Adrenal gland (tissue), 12 donors: ENCODE data around the gene PGS1. TPM values are rescaled to one million over a fixed set of nuclear protein-coding genes. Genes with fewer than 3 reads are reported as not detected.

Source experiments
- DNase-seq, 7 donors: peaks; one replicate each; pipeline ENCODE4 v3.0.0-alpha.2; 2019 to 2020
- H3K27ac ChIP-seq, 5 donors: fragments of 200-600 bp; sonication (generic) in 4 of 5; 1 replicate in 3 of 5; 2 replicates in 2 of 5; pipeline versions ENCODE4 v1.5.1 to v1.8.0; 2016 to 2020; ENCODE audit warnings: mild to moderate bottlenecking in 1 of 5
- H3K27me3 ChIP-seq: fragments of 200-600 bp; 2 replicates; pipeline ENCODE4 v1.8.0; 2021
- H3K36me3 ChIP-seq, 2 donors: fragments of 200-600 bp; replicated peaks in 1 of 2; 1 replicate in 1 of 2; 2 replicates in 1 of 2; pipeline versions ENCODE4 v1.5.1 to v1.8.0; 2018 to 2022
- H3K4me1 ChIP-seq, 2 donors: fragments of 200-600 bp; replicated peaks in 1 of 2; 1 replicate in 1 of 2; 2 replicates in 1 of 2; pipeline versions ENCODE4 v1.5.1 to v1.8.0; 2018 to 2021
- H3K4me3 ChIP-seq, 4 donors: fragments of 200-600 bp; sonication (generic) in 3 of 4; one replicate each; pipeline ENCODE4 v1.5.1; 2016 to 2018
- H3K9me3 ChIP-seq, 3 donors: fragments of 200-600 bp; sonication (generic) in 1 of 3; replicated peaks in 1 of 3; 1 replicate in 2 of 3; 2 replicates in 1 of 3; pipeline versions ENCODE4 v1.5.1 to v1.8.0; 2016 to 2021
- POLR2A ChIP-seq, 2 donors: fragments of 450-650 bp; IDR thresholded peaks; one replicate each; pipeline ENCODE4 v1.6.1; 2017; ENCODE audit warnings: antibody characterized with exemption in 2 of 2, mild to moderate bottlenecking in 2 of 2, moderate library complexity in 1 of 2
- WGBS, 4 donors: extraction: QIAGEN DNeasy Blood & Tissue Kit in 2 of 4; methylation state at CpG; one replicate each; pipeline versions ENCODE4 v1.1.5 to v1.1.7; 2013 to 2017; 5-methylcytosine and 5-hydroxymethylcytosine counted together
- intact Hi-C, 2 donors: fragments of 100-400 bp; cut with DNase I; formaldehyde crosslinking; loops; one replicate each; pipeline versions ENCODE4 v1.14.1 to v1.15.0; 2022 to 2023
- polyA plus RNA-seq, 3 donors: library from polyadenylated mRNA; stranded (reverse); fragments of 200-250 nt in 2 of 3; fragments of 350-450 nt in 1 of 3; fragmentation: Illumina TruSeq in 1 of 3; extraction: RNeasy Lipid Tissue Mini Kit (QIAGEN cat#74804) in 1 of 3; gene quantifications; one replicate each; pipeline ENCODE4 v1.2.3, GENCODE V29; 2013 to 2014
- total RNA-seq, 9 donors: library from RNA; depleted of rRNA in 4 of 9; stranded (reverse); fragments of >200 nt in 4 of 9; fragments of 120-200 nt in 1 of 9; fragmentation: NEBNext Ultra II Directional in 1 of 9; extraction: Animal tissue kit (Norgen Biotek cat#: 25700) in 1 of 9; gene quantifications; one replicate each; pipeline versions ENCODE4 v1.1.0 to v1.2.4, GENCODE V29; 2013 to 2023
- TF ChIP-seq, protein P1 (sequence below), 6 experiments: fragments of 450-650 bp in 4 of 6; fragments of 200-600 bp in 2 of 6; sonication (generic) in 1 of 6; IDR thresholded peaks; 1 replicate in 5 of 6; 2 replicates in 1 of 6; pipeline versions ENCODE4 v1.5.1 to v1.8.0; 2016 to 2021; ENCODE audit warnings: antibody characterized with exemption in 6 of 6, mild to moderate bottlenecking in 2 of 6, moderate library complexity in 1 of 6
- donor health status: healthy with polysubstance abuse.
- donor health status: Bipolar disorder and iron deficiency.
- donor health status: DM: yes; HTN: yes; CAD: no.
- donor health status: DM: no; HTN: no; CAD: no.
- donor health status: DM: no; HTN: no; CAD: no.
- donor health status: DM: yes; HTN: yes; CAD: no.

PGS1 gene
- total and polyA plus RNA-seq, 12 donors, result 11.9 to 64.5 (median 31.0) TPM

DNA sequence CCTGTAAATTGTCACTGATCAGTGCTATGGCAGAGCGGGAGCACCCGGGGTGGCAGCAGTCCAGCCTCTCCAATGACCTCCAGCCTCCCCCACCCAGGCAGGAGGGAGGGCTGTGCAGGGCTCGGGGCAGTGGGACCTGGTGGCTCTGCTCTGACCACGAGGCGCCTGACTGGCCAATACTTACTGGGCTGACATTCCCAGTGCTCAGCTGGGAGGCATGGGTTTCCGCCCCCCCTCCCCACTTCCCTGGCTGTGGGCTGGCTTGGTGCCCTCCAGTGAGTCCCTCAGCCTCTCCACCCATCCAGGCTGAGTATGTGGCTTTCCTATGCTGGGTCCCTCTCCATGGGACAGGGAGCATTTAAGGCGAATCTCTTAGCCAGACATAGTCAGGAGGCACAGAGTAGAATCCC lies 21.3 kb upstream of the PGS1 start:
- Histone ChIP-seq H3K27me3 (no peaks in the 10 kb centered on the region), H3K4me3 (peak overlapping the region in 1 of 4 donors; percentile 96), H3K36me3 (peaks cover 0 to 22% of the 10 kb centered on the region in 2 donors), H3K9me3 (no peaks in the 10 kb centered on the region), H3K4me1 (peaks cover 22 to 60% of the 10 kb centered on the region in 2 donors), H3K27ac (peak overlapping the region in 2 of 5 donors; percentile 94 to 95)
- DNase-seq, result peak in 6 of 7 donors; percentile 57 to 89 (median 78)
- TF ChIP-seq, protein P1, sequence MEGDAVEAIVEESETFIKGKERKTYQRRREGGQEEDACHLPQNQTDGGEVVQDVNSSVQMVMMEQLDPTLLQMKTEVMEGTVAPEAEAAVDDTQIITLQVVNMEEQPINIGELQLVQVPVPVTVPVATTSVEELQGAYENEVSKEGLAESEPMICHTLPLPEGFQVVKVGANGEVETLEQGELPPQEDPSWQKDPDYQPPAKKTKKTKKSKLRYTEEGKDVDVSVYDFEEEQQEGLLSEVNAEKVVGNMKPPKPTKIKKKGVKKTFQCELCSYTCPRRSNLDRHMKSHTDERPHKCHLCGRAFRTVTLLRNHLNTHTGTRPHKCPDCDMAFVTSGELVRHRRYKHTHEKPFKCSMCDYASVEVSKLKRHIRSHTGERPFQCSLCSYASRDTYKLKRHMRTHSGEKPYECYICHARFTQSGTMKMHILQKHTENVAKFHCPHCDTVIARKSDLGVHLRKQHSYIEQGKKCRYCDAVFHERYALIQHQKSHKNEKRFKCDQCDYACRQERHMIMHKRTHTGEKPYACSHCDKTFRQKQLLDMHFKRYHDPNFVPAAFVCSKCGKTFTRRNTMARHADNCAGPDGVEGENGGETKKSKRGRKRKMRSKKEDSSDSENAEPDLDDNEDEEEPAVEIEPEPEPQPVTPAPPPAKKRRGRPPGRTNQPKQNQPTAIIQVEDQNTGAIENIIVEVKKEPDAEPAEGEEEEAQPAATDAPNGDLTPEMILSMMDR (IDR thresholded peaks at IDR 0.05), result no peak
- no peak for TF ChIP-seq POLR2A (IDR thresholded peaks at IDR 0.05)
- intact Hi-C loops, result no loop called here
- 22 to 44% (median 33%) methylated on average over 2 to 7 of the region's 7 CpGs for WGBS, 4 donors

DNA sequence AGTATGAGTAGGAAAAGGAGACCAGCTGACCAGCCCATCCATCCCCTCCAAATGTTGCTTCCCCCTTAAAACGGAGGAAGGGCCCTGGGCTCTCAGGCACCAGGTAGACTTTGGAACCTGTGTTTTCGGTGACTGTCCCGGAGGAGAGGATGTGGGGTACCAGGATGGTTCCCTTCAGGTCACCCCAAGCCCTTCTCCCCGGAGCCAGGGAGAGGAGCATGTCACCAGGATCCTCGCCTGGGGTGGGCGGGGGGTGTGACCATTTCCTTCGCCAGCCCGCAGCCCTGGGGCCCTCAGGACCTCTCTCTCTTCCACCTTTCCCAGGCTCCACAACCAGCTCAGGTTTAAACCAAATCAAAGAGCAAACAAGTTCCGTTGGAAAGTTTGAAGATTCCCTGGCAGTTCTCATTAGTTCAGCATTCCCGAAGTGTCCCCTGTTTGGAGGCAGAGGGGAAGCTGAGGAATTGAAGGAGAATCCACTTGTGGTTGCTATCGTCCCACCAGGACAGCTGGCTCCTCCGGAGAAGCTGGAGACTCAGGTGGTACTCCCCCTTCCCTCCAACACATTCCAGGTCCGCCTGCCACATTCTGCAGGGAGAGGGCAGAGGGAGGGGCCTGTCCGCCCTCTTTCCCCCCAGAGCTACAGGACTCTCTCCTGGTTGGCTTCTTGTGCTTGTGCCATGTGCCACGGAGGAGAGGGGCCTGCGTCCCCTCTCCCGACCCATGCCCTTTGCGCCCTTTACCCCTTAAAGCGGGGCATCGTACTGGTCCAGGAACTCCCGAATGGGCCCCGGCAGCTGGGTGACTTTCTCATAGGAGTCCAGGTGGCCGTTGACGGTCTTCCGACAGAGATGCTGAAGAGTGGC lies 20.5 kb upstream of the PGS1 start:
- intact Hi-C loops, result no loop called here
- Histone ChIP-seq H3K9me3 (no peaks in the 10 kb centered on the region), H3K36me3 (peaks cover 0 to 22% of the 10 kb centered on the region in 2 donors), H3K27ac (peak overlapping the region in 2 of 5 donors; percentile 94 to 95), H3K4me1 (peaks cover 18 to 55% of the 10 kb centered on the region in 2 donors), H3K4me3 (peak overlapping the region in 2 of 4 donors; percentile 78 to 96), H3K27me3 (no peaks in the 10 kb centered on the region)
- no peak for DNase-seq
- 75 to 81% (median 80%) methylated on average over 8 to 25 of the region's 25 CpGs for WGBS, 4 donors
- no peak for TF ChIP-seq POLR2A (IDR thresholded peaks at IDR 0.05)
- TF ChIP-seq, protein P1 (IDR thresholded peaks at IDR 0.05), result no peak

DNA sequence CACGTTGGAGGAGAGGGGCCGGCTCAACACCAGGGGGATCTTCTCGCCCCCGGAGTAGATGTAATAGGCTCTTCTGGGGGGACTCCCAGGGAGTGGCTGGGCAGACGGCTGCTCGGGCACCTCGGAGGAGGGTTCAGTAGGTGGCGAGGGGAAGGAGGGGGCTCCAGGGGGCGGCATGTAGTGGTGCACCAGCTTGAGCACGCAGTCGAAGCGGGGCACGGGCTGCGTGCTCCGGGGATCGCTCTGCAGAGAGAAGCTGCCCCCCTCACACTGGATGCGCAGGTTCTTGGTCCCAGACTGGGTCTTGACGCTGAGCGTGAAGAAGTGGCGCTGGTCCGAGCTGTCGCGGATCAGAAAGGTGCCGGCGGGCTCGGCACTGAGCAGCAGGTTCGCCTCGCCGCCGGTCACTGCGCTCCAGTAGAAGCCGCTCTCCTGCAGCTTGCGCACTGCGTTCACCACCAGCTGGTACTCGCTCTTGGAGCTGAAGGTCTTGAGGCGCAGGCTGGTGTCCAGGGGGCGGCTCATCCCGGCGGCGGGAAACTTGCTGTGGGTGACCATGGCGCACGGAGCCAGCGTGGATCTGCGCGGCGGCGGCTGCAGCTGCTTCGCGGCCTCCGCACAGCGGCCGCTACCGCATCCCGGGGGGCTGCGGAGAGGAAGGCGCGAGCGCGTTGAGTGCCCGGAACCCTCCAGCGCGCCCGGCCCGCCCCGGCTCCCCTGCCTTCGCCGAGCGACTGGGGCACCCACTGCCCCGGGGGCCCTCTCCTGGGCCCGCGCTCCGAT lies 19.7 kb upstream of the PGS1 start:
- peaks cover 0 to 22% of the 10 kb centered on the region in 2 donors for H3K36me3 ChIP-seq
- intact Hi-C loops, result no loop called here
- H3K9me3 ChIP-seq, result no peaks in the 10 kb centered on the region
- peaks cover 14 to 48% of the 10 kb centered on the region in 2 donors for H3K4me1 ChIP-seq
- peak overlapping the region; percentile 30 to 96 (median 73) for H3K4me3 ChIP-seq
- TF ChIP-seq, protein P1 (IDR thresholded peaks at IDR 0.05), result no peak
- TF ChIP-seq POLR2A (IDR thresholded peaks at IDR 0.05), result no peak
- peak overlapping the region in 4 of 5 donors; percentile 86 to 95 (median 90) for H3K27ac ChIP-seq
- no peaks in the 10 kb centered on the region for H3K27me3 ChIP-seq
- peak in 2 of 7 donors; percentile 49 to 50 for DNase-seq
- WGBS, 4 donors, result 13 to 35% (median 19%) methylated on average over 18 to 72 of the region's 72 CpGs
